KMS-11 (cell line): ENCODE measurements around the gene YJEFN3.

ENCODE experiments used
- H2AFZ ChIP-seq: fragments of 200-600 bp; sonication (generic); 2 replicates; pipeline ENCODE4 v1.6.1; 2016; ENCODE audit warnings: antibody characterized with exemption, mixed run types, low read depth
- H3K27ac ChIP-seq: fragments of 200-600 bp; sonication (generic); 2 replicates; pipeline ENCODE4 v1.6.1; 2016; ENCODE audit warnings: mild to moderate bottlenecking, mixed run types
- H3K27me3 ChIP-seq: fragments of 200-600 bp; sonication (generic); 2 replicates; pipeline ENCODE4 v1.6.1; 2017; ENCODE audit warnings: mild to moderate bottlenecking, low read depth, mixed run types, moderate library complexity; ENCODE audit not compliant: insufficient read depth
- H3K36me3 ChIP-seq: fragments of 200-600 bp; sonication (generic); 2 replicates; pipeline ENCODE4 v1.6.1; 2017; ENCODE audit warnings: mild to moderate bottlenecking, mixed run types; ENCODE audit not compliant: insufficient read depth
- H3K4me1 ChIP-seq: fragments of 200-600 bp; sonication (generic); 2 replicates; pipeline ENCODE4 v1.6.1; 2016; ENCODE audit warnings: mild to moderate bottlenecking, low read depth, mixed run types; ENCODE audit not compliant: poor library complexity, severe bottlenecking
- H3K4me2 ChIP-seq: fragments of 200-600 bp; sonication (generic); 2 replicates; pipeline ENCODE4 v1.7.0; 2016; ENCODE audit warnings: mild to moderate bottlenecking, mixed run types
- H3K4me3 ChIP-seq: fragments of 200-600 bp; sonication (generic); IDR thresholded peaks from 2 replicates; pipeline ENCODE4 v1.6.1; 2017; ENCODE audit warnings: low read depth, low read length, mixed read lengths; ENCODE audit not compliant: insufficient read depth
- H3K79me2 ChIP-seq: fragments of 200-600 bp; sonication (generic); 2 replicates; pipeline ENCODE4 v1.6.1; 2016; ENCODE audit warnings: low read depth, mixed run types; ENCODE audit not compliant: insufficient read depth
- H3K9ac ChIP-seq: fragments of 200-600 bp; sonication (generic); 2 replicates; pipeline ENCODE4 v1.6.1; 2016; ENCODE audit warnings: mild to moderate bottlenecking, mixed run types
- H4K20me1 ChIP-seq: fragments of 200-600 bp; sonication (generic); 2 replicates; pipeline ENCODE4 v1.6.1; 2016; ENCODE audit warnings: mild to moderate bottlenecking, mixed run types; ENCODE audit not compliant: insufficient read depth
- CTCF ChIP-seq: fragments of 200-600 bp; sonication (generic); conservative IDR thresholded peaks from 2 replicates; pipeline ENCODE4 v1.6.1; 2017; ENCODE audit warnings: low read depth, mild to moderate bottlenecking, antibody characterized with exemption, low read length, moderate library complexity, mixed read lengths

The YJEFN3 gene

DNA sequence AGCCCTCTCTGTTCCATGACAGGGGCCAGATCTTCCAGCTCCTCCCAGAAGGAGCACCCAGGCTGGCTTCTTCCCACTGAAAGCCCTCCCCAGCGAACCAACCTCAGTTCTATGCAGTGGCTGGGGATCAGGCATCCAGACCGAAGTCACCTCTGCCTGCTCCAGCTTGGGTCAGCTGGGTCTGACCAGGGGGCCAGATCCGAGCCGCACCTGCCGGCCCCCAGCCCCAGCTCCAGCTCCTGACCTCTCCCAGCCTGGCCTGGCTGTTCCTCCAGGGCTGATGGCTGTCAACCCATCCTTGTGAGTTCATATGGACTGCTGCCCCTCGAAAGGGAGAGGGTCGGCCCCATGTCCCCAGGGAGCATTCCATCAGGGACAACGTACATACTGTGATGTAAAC is 21.4 kb upstream of the YJEFN3 start:
- H3K4me1 ChIP-seq: no peaks in the 10 kb centered on the region
- H3K4me3 ChIP-seq: no peak overlapping the region
- no peak overlapping the region for H3K4me2 ChIP-seq
- 0 out of 2 replicates have a peak, but pooled peaks cover 2% of the 10 kb centered on the region for H3K36me3 ChIP-seq
- H3K79me2 ChIP-seq: no peaks in the 10 kb centered on the region
- no peak for TF ChIP-seq CTCF
- no peaks in the 10 kb centered on the region for H3K27me3 ChIP-seq
- H3K9ac ChIP-seq: no peak overlapping the region
- no peaks in the 10 kb centered on the region for H4K20me1 ChIP-seq
- H3K27ac ChIP-seq: no peak overlapping the region
- no peak overlapping the region for H2AFZ ChIP-seq

GRCh38 chr19:19508217-19508616 is 20.5 kb upstream of the YJEFN3 start:
- Histone ChIP-seq H3K4me3 (no peak overlapping the region), H2AFZ (no peak overlapping the region), H3K27ac (no peak overlapping the region), H3K9ac (no peak overlapping the region), H3K36me3 (no peaks in the 10 kb centered on the region), H3K4me2 (no peak overlapping the region), H4K20me1 (no peaks in the 10 kb centered on the region), H3K4me1 (no peaks in the 10 kb centered on the region), H3K27me3 (no peaks in the 10 kb centered on the region), H3K79me2 (no peaks in the 10 kb centered on the region)
- no peak for TF ChIP-seq CTCF

GRCh38 chr19:19510432-19510831 is 18.3 kb upstream of the YJEFN3 start:
- Histone ChIP-seq H3K4me1 (no peaks in the 10 kb centered on the region), H3K36me3 (no peaks in the 10 kb centered on the region), H3K9ac (no peak overlapping the region)

GRCh38 chr19:19513682-19514081 is 15.0 kb upstream of the YJEFN3 start:
- H2AFZ ChIP-seq: no peak overlapping the region
- H3K36me3 ChIP-seq: no peaks in the 10 kb centered on the region
- no peak overlapping the region for H3K27ac ChIP-seq
- no peak overlapping the region for H3K4me2 ChIP-seq
- no peaks in the 10 kb centered on the region for H4K20me1 ChIP-seq
- no peak overlapping the region for H3K9ac ChIP-seq
- H3K79me2 ChIP-seq: peaks cover 25% of the 10 kb centered on the region
- no peak for TF ChIP-seq CTCF
- H3K27me3 ChIP-seq: no peaks in the 10 kb centered on the region
- no peak overlapping the region for H3K4me3 ChIP-seq
- H3K4me1 ChIP-seq: peaks cover 16% of the 10 kb centered on the region

More at GRCh38 chr19:19510432-19510831, 18.3 kb upstream of the YJEFN3 start:
- H3K4me2 ChIP-seq: no peak overlapping the region
- H3K27ac ChIP-seq: no peak overlapping the region
- no peaks in the 10 kb centered on the region for H3K27me3 ChIP-seq
- no peaks in the 10 kb centered on the region for H3K79me2 ChIP-seq
- no peak overlapping the region for H2AFZ ChIP-seq
- H4K20me1 ChIP-seq: no peaks in the 10 kb centered on the region
- H3K4me3 ChIP-seq: no peak overlapping the region
- no peak for TF ChIP-seq CTCF
